ENCODE results near the gene GLTPD2.

- TF ChIP-seq CTCF (IDR thresholded peaks at IDR 0.05) (no peak), POLR2AphosphoS5 (IDR thresholded peaks at IDR 0.05) (no peak), POLR2A (IDR thresholded peaks at IDR 0.05) (no peak)
Measured at GRCh38 chr17:4839221-4839620, 50.5 kb downstream of the GLTPD2 start.

All from upper lobe of left lung (tissue), 4 donors.